ENCODE measurements around the gene ARHGEF17. TPM values are rescaled to one million over a fixed set of nuclear protein-coding genes. Genes with fewer than 3 reads are reported as not detected.

ARHGEF17 gene
- total RNA-seq, 1 donor from 2014 or later = 193 TPM

DNA sequence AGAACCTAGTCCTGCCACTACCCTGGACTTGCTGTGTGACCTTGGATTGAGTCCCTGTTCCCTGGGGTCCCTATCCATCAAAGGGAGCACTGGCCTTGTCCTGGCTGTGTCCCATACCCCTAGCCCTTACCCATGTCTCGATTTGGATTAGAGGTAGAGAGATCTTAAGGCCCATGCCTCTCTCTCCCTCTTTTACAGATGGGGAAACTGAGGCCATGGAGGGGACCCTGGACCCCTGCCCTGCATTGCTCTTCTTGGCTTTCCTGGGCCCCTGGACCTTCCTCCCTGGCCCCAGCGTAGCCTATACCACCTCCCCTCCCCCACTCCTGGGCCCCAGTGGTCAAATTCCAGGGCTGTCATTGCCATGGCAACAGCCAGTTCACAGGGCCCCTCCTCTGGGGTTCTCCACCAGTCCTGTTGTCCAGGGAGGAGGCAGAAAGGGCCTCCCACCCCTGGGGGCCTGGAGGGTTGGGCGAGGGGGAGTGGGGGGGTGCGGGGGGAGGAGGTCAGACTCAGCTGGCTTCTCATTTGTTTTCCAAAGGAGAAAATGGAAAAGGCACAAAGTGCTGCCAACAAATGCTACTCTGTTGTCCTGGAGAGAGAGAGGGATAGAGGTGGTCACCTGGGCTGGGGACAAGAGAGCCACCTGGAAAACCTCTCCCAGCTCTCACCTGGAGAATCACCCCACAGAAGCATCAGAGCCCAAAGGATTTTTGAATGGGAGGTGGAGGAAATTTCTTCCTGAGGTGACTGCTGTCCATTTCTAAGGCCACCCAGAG, 23.3 kb downstream of the ARHGEF17 start:
- intact Hi-C loops (cut with DNase I) = no loop called here
- H3K36me3 ChIP-seq = peaks cover 5 to 6% of the 10 kb centered on the region in 2 donors
- peak overlapping the region; percentile 79 to 89 for H3K27ac ChIP-seq
- peaks cover 50 to 88% of the 10 kb centered on the region in 2 donors for H3K4me1 ChIP-seq
- no peaks in the 10 kb centered on the region for H3K9me3 ChIP-seq
- TF ChIP-seq, protein P1, sequence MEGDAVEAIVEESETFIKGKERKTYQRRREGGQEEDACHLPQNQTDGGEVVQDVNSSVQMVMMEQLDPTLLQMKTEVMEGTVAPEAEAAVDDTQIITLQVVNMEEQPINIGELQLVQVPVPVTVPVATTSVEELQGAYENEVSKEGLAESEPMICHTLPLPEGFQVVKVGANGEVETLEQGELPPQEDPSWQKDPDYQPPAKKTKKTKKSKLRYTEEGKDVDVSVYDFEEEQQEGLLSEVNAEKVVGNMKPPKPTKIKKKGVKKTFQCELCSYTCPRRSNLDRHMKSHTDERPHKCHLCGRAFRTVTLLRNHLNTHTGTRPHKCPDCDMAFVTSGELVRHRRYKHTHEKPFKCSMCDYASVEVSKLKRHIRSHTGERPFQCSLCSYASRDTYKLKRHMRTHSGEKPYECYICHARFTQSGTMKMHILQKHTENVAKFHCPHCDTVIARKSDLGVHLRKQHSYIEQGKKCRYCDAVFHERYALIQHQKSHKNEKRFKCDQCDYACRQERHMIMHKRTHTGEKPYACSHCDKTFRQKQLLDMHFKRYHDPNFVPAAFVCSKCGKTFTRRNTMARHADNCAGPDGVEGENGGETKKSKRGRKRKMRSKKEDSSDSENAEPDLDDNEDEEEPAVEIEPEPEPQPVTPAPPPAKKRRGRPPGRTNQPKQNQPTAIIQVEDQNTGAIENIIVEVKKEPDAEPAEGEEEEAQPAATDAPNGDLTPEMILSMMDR (IDR thresholded peaks at IDR 0.05) = no peak
- H3K27me3 ChIP-seq = no peaks in the 10 kb centered on the region
- peak overlapping the region; percentile 1 to 7 for H3K4me3 ChIP-seq
- DNase-seq (ENCODE audit: low spot score in 2 of 2) = peak in 1 of 2 donors; percentile 84

DNA sequence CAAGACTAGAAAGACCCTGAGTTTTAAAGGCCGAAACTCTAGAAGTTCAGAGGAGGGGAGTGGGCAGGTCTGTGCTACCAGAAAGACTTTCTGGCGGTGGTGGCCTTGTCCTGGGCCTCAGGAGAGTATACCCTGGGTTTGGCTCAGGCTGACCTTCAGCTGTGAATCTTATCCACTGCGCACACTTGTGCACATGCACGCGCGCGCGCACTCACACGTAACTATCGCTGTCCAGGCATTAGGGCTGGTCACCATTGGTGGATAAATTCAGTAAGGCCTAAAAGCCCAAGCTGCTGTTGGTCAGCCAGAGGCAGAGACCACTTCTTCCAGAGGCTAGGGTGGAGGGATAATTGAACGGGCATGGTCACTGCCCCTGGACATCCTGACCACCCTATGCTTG, 25.1 kb downstream of the ARHGEF17 start:
- Histone ChIP-seq H3K27ac (peak overlapping the region; percentile 79 to 89), H3K4me1 (peaks cover 37 to 73% of the 10 kb centered on the region in 2 donors), H3K4me3 (no peak overlapping the region), H3K9me3 (no peaks in the 10 kb centered on the region), H3K27me3 (no peaks in the 10 kb centered on the region), H3K36me3 (peaks cover 5 to 6% of the 10 kb centered on the region in 2 donors)
- intact Hi-C loops (cut with DNase I) = no loop called here
- no peak for DNase-seq (ENCODE audit: low spot score in 2 of 2)
- TF ChIP-seq, protein P1 (IDR thresholded peaks at IDR 0.05) = no peak

DNA sequence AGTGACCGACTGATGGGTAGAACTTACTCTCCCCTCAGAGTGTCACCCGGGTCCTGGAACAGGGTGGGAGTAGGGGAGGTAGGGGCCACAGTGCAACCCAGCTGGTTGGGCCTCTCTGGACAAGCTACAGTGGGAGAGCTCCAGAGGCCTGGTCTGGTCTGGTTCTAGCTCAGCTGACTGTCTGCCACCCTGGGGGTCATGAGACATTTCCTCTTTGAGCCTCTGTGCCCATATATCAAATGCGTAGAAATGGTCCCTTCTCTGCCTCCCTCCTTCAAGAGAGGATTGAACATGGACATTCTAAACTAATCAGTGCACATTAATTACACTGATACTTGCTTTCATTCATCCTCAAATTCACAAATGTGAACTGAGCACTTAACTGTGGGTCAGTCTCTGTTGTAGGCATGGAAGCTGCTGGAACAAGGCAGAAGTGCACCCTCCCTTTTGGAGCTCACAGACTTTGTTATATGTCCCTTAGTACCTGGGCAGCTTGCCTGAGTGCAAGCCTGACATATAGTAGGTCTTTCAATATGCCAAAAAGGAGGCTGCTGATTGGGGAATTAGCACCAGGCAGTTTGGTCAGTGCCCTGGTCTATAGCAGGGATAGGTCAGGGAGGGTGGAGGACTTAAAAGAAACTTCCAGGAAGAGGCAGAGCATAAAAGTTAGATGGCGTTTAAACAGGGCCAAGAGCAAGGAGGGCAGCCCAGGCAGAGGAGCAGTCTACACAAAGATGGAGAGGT, 25.7 kb downstream of the ARHGEF17 start:
- Histone ChIP-seq H3K27me3 (no peaks in the 10 kb centered on the region), H3K27ac (peak overlapping the region; percentile 79 to 89), H3K4me1 (peaks cover 41 to 71% of the 10 kb centered on the region in 2 donors), H3K36me3 (peaks cover 5 to 6% of the 10 kb centered on the region in 2 donors), H3K4me3 (peak overlapping the region in 1 of 2 donors; percentile 40), H3K9me3 (no peaks in the 10 kb centered on the region)
- DNase-seq (ENCODE audit: low spot score in 2 of 2) = no peak
- TF ChIP-seq, protein P1 (IDR thresholded peaks at IDR 0.05) = no peak
- intact Hi-C loops (cut with DNase I) = no loop called here

DNA sequence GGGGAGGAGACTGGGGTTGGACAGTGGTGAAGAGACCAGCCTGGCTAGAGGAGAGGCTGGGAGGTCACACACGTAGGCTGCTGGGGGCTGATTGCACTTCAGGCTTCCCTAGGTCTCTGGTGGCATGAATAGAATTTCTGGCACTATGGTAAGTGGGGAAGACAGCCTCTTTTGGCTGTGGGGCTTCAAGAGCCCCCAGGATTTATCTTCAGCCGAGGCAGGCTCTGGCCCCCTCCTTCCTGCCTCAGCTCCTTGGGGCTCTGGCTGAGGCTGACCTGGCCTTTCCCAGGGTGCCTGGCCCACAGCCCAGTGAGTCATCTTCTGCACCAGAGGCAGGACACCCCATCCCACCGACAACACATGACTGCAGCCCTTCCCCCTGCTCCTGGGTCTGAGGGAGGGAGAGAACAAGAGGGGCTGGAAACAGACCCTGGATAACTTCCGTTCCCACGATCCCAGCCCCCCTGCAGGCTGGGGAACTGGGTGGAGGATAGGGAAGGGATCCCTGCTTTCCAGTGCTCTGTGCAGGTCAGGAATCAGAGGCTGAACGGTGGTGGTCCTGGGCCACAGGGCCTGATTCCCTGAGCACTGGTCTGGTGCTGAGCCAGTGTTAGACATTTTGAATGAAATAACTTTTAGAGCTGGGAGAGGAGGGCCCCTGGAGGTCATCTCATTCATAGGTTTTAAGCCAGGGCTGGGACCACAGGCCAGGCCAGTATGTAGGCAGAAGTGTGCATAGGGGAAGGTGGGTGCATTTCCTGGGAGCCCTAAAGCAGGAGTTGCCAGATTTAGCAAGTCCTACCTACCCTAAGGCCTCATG, 26.5 kb downstream of the ARHGEF17 start:
- Histone ChIP-seq H3K27me3 (no peaks in the 10 kb centered on the region), H3K27ac (peak overlapping the region; percentile 79 to 89), H3K9me3 (no peaks in the 10 kb centered on the region), H3K36me3 (peaks cover 5 to 6% of the 10 kb centered on the region in 2 donors), H3K4me3 (peak overlapping the region in 1 of 2 donors; percentile 40), H3K4me1 (peaks cover 42 to 73% of the 10 kb centered on the region in 2 donors)
- TF ChIP-seq, protein P1 (IDR thresholded peaks at IDR 0.05) = peak in 1 of 3 experiments; percentile 19
- intact Hi-C loops (cut with DNase I) = loop anchor here (1.0 kb wide), 1 partner anchor 27 kb away; no protein-coding TSS in a partner anchor
- DNase-seq (ENCODE audit: low spot score in 2 of 2) = peak; percentile 59 to 92

Data from ascending aorta (tissue), 2 donors.